PC-3 (cell line): ENCODE measurements around the gene CIAO3. TPM values are rescaled to one million over a fixed set of nuclear protein-coding genes. Genes with fewer than 3 reads are reported as not detected.

Experiments used
- ATAC-seq: fragments of 200-7000 bp; cut with Tn5 transposase; 2 replicates; pipeline ENCODE4 v1.9.1; 2020; ENCODE audit warnings: mild to moderate bottlenecking, moderate library complexity
- BruUV-seq: library from RNA; stranded (reverse); fragments of 400-500 nt; replicated peaks from 2 replicates; lab custom pipeline; 2021; lab: Mats Ljungman, UMichigan
- CTCF ChIA-PET: fragments of 300-600 bp; sonication (Branson Sonifier 250); formaldehyde crosslinking; loops from one replicate; lab custom pipeline; 2022; ENCODE audit warnings: antibody characterized with exemption; lab: Charles Lee
- POLR2A ChIA-PET: fragments of 300-600 bp; sonication (Branson Sonifier 250); formaldehyde crosslinking; loops from one replicate; lab custom pipeline; 2022; ENCODE audit warnings: antibody characterized with exemption; ENCODE audit not compliant: unreplicated experiment; lab: Charles Lee
- DNase-seq: peaks from one replicate; pipeline ENCODE4 v3.0.0-alpha.2; 2015
- H2AFZ ChIP-seq: fragments of 300-600 bp; sonication (generic); 2 replicates; pipeline ENCODE4 v1.6.0; 2016; ENCODE audit warnings: antibody characterized with exemption, low read length
- H3F3A ChIP-seq: fragments of 300-600 bp; sonication (generic); one replicate; pipeline ENCODE4 v1.6.0; 2017; ENCODE audit warnings: antibody characterized with exemption, low read length, control low read depth, mild to moderate bottlenecking; ENCODE audit not compliant: unreplicated experiment
- H3K27ac ChIP-seq: fragments of 300-600 bp; sonication (generic); 2 replicates; pipeline ENCODE4 v1.5.1; 2016; ENCODE audit warnings: mild to moderate bottlenecking, low read length
- H3K27me3 ChIP-seq: fragments of 300-600 bp; sonication (generic); 2 replicates; pipeline ENCODE4 v1.6.1; 2016; ENCODE audit warnings: low read length, mixed read lengths
- H3K36me3 ChIP-seq: fragments of 300-600 bp; sonication (generic); 2 replicates; pipeline ENCODE4 v1.6.1; 2016; ENCODE audit warnings: low read depth, mixed run types, low read length, mixed read lengths
- H3K4me1 ChIP-seq: fragments of 300-600 bp; sonication (generic); 2 replicates; pipeline ENCODE4 v1.5.1; 2016; ENCODE audit warnings: low read length; ENCODE audit not compliant: insufficient read depth
- H3K4me2 ChIP-seq: fragments of 300-600 bp; sonication (generic); 2 replicates; pipeline ENCODE4 v1.6.0; 2016; ENCODE audit warnings: low read length
- H3K4me3 ChIP-seq: fragments of 300-600 bp; sonication (generic); 2 replicates; pipeline ENCODE4 v1.5.1; 2016; ENCODE audit warnings: mild to moderate bottlenecking, low read length, mixed read lengths
- H3K79me2 ChIP-seq: fragments of 300-600 bp; sonication (generic); 2 replicates; pipeline ENCODE4 v1.6.1; 2017; ENCODE audit warnings: low read length, mixed read lengths
- H3K9ac ChIP-seq: fragments of 300-600 bp; sonication (generic); 2 replicates; pipeline ENCODE4 v1.6.0; 2016; ENCODE audit warnings: mild to moderate bottlenecking, low read length
- H3K9me2 ChIP-seq: fragments of 300-600 bp; sonication (generic); replicated peaks from 2 replicates; pipeline ENCODE4 v1.6.1; 2016; ENCODE audit warnings: mixed run types, low read length, mixed read lengths
- H3K9me3 ChIP-seq: fragments of 300-600 bp; sonication (generic); 2 replicates; pipeline ENCODE4 v1.6.1; 2016; ENCODE audit warnings: low read length, mixed read lengths
- H4K20me1 ChIP-seq: fragments of 300-600 bp; sonication (generic); 2 replicates; pipeline ENCODE4 v1.6.1; 2016; ENCODE audit warnings: low read length, mixed read lengths
- EZH2 ChIP-seq: fragments of 300-600 bp; sonication (generic); IDR thresholded peaks from one replicate; pipeline ENCODE4 v1.6.1; 2017; ENCODE audit warnings: antibody characterized with exemption, mild to moderate bottlenecking, low read length; ENCODE audit not compliant: unreplicated experiment
- EZH2phosphoT487 ChIP-seq: fragments of 300-600 bp; sonication (generic); IDR thresholded peaks from 2 replicates; pipeline ENCODE4 v1.6.1; 2018; ENCODE audit warnings: mild to moderate bottlenecking, antibody characterized with exemption, low read length, borderline replicate concordance
- intact Hi-C: fragments of 100-400 bp; cut with micrococcal nuclease; formaldehyde crosslinking; loops from 2 replicates; pipeline ENCODE4 v1.9.0; 2023
- total RNA-seq: library from RNA; depleted of rRNA; stranded (reverse); fragments of >200 nt; gene quantifications from 2 replicates; pipeline ENCODE4 v1.2.3, GENCODE V29; 2014
- TF ChIP-seq, protein P1 (sequence below): fragments of 300-600 bp; sonication (generic); conservative IDR thresholded peaks from 2 replicates; pipeline ENCODE4 v1.5.1; 2017; ENCODE audit warnings: antibody characterized with exemption, low read depth, mild to moderate bottlenecking, low read length

The CIAO3 gene
- total RNA-seq, 1 experiment from 2014 or later: 46.1 TPM

GRCh38 chr16:708019-708418 is 32.8 kb downstream of the CIAO3 start:
- no peaks in the 10 kb centered on the region for H3K9me3 ChIP-seq
- no peak overlapping the region for H2AFZ ChIP-seq
- H4K20me1 ChIP-seq: no peaks in the 10 kb centered on the region
- DNase-seq (no peak), ATAC-seq (no peak)
- no peak overlapping the region for H3K27ac ChIP-seq
- ChIA-PET CTCF (no interaction called here), POLR2A (interaction anchor here (0.9 kb wide), 1 partner anchor 17 kb away, joined by 6 read pairs; no protein-coding TSS in a partner anchor)
- intact Hi-C loops: no loop called here
- H3K9ac ChIP-seq: no peak overlapping the region
- peaks cover 33% of the 10 kb centered on the region for H3K27me3 ChIP-seq
- no TSS peak for BruUV-seq
- H3K79me2 ChIP-seq: no peaks in the 10 kb centered on the region
- H3K4me2 ChIP-seq: no peak overlapping the region
- H3K36me3 ChIP-seq: no peaks in the 10 kb centered on the region
- H3K4me1 ChIP-seq: peaks cover 4% of the 10 kb centered on the region; the same call in 1 of the 2 replicates
- H3F3A ChIP-seq: no peaks in the 10 kb centered on the region
- no peaks in the 10 kb centered on the region for H3K9me2 ChIP-seq
- TF ChIP-seq EZH2: no peak
- TF ChIP-seq EZH2phosphoT487: no peak
- TF ChIP-seq, protein P1, sequence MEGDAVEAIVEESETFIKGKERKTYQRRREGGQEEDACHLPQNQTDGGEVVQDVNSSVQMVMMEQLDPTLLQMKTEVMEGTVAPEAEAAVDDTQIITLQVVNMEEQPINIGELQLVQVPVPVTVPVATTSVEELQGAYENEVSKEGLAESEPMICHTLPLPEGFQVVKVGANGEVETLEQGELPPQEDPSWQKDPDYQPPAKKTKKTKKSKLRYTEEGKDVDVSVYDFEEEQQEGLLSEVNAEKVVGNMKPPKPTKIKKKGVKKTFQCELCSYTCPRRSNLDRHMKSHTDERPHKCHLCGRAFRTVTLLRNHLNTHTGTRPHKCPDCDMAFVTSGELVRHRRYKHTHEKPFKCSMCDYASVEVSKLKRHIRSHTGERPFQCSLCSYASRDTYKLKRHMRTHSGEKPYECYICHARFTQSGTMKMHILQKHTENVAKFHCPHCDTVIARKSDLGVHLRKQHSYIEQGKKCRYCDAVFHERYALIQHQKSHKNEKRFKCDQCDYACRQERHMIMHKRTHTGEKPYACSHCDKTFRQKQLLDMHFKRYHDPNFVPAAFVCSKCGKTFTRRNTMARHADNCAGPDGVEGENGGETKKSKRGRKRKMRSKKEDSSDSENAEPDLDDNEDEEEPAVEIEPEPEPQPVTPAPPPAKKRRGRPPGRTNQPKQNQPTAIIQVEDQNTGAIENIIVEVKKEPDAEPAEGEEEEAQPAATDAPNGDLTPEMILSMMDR: no peak
- H3K4me3 ChIP-seq: no peak overlapping the region

- Histone ChIP-seq H4K20me1 (no peaks in the 10 kb centered on the region), H3K4me3 (no peak overlapping the region), H3K9me3 (no peaks in the 10 kb centered on the region), H3K4me2 (no peak overlapping the region), H3K27me3 (peaks cover 33% of the 10 kb centered on the region), H3K9ac (no peak overlapping the region), H3K36me3 (no peaks in the 10 kb centered on the region), H2AFZ (no peak overlapping the region), H3K27ac (no peak overlapping the region), H3K79me2 (no peaks in the 10 kb centered on the region), H3K9me2 (no peaks in the 10 kb centered on the region), H3F3A (no peaks in the 10 kb centered on the region), H3K4me1 (peaks cover 4% of the 10 kb centered on the region; the same call in 1 of the 2 replicates)
- TF ChIP-seq EZH2: no peak
- TF ChIP-seq, protein P1: no peak
- TF ChIP-seq EZH2phosphoT487: no peak
- intact Hi-C loops: no loop called here
- ChIA-PET POLR2A (interaction anchor here (0.5 to 0.9 kb wide), 2 partner anchors 16 to 636 kb away, joined by 6 to 12 read pairs; no protein-coding TSS in a partner anchor), CTCF (no interaction called here)
- ATAC-seq (no peak), DNase-seq (no peak)
- BruUV-seq: no TSS peak
Measured at GRCh38 chr16:707062-707538, 33.7 kb downstream of the CIAO3 start.
